HCT116 (cell line): ENCODE results near the gene LRRTM4.
"Not testable (repeated sequence)": the region's sequence is repeated elsewhere in the genome, so short reads cannot be mapped to it uniquely, and the experiment has no call there.

ENCODE experiments used
- CEBPB ChIP-seq: IDR thresholded peaks from 2 replicates; pipeline ENCODE4 v1.6.1; 2012; ENCODE audit warnings: low read depth
- EZH2 ChIP-seq: fragments of 200-600 bp; sonication (generic); IDR thresholded peaks from 2 replicates; pipeline ENCODE4 v1.6.1; 2017; ENCODE audit warnings: antibody characterized with exemption, mixed run types
- EZH2phosphoT487 ChIP-seq: fragments of 200-600 bp; IDR thresholded peaks from 2 replicates; pipeline ENCODE4 v1.6.1; 2018; ENCODE audit warnings: antibody characterized with exemption, borderline replicate concordance
- POLR2A ChIP-seq: IDR thresholded peaks from 2 replicates; pipeline ENCODE4 v1.7.0; 2011; ENCODE audit warnings: borderline replicate concordance; ENCODE audit not compliant: insufficient read depth, insufficient read length; ENCODE audit errors: extremely low read depth
- POLR2AphosphoS5 ChIP-seq: IDR thresholded peaks from 2 replicates; pipeline ENCODE4 v1.6.1; 2011; ENCODE audit warnings: mild to moderate bottlenecking, low read depth, low read length, moderate library complexity
- SIN3A ChIP-seq: IDR thresholded peaks from 2 replicates; pipeline ENCODE4 v1.6.1; 2012; ENCODE audit warnings: low read depth
- SP1 ChIP-seq: IDR thresholded peaks from 2 replicates; pipeline ENCODE4 v1.6.1; 2012; ENCODE audit warnings: low read depth
- YY1 ChIP-seq: IDR thresholded peaks from 2 replicates; pipeline ENCODE4 v1.6.1; 2011; ENCODE audit warnings: low read length, low read depth, moderate library complexity, mild to moderate bottlenecking; ENCODE audit not compliant: insufficient replicate concordance; ENCODE audit errors: extremely low read depth
- TF ChIP-seq, protein P1 (sequence below), 3 experiments: fragments of 200-600 bp in 1 of 3; sonication (generic) in 1 of 3; IDR thresholded peaks in 2 of 3; conservative IDR thresholded peaks in 1 of 3; 2 replicates each; pipeline ENCODE4 v1.5.1; 2012 to 2017; ENCODE audit warnings: low read depth in 2 of 3, low read length in 2 of 3, antibody characterized with exemption in 1 of 3, borderline replicate concordance in 1 of 3, control low read depth in 1 of 3, mild to moderate bottlenecking in 1 of 3, mixed read lengths in 1 of 3, mixed run types in 1 of 3, moderate library complexity in 1 of 3; ENCODE audit not compliant: insufficient read depth in 1 of 3
- TF ChIP-seq, protein P2 (sequence below): IDR thresholded peaks from 2 replicates; pipeline ENCODE4 v1.6.1; 2012; ENCODE audit warnings: low read depth
- TF ChIP-seq, protein P3 (sequence below): IDR thresholded peaks from 2 replicates; pipeline ENCODE4 v1.6.1; 2012

DNA sequence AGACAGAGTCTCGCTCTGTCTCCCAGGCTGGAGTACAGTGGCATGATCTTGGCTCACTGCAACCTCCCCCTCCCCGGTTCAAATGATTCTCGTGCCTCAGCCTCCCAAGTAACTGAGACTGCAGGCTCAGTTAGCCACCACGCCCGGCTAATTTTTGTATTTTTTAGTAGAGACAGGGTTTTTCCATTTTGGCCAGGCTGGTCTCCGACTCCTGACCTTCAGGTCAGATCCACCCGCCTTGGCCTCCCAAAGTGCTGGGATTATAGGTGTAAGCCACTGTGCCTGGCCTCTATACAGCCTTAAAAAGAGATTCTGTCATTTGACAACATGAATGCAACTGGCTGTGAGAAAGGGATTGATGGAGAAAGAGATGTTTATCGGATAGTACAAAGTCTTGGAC lies 426.7 kb downstream of the LRRTM4 start:
- not testable (repeated sequence) for TF ChIP-seq YY1, CEBPB, EZH2phosphoT487, POLR2A, SP1, POLR2AphosphoS5, SIN3A, EZH2
- TF ChIP-seq, protein P1, sequence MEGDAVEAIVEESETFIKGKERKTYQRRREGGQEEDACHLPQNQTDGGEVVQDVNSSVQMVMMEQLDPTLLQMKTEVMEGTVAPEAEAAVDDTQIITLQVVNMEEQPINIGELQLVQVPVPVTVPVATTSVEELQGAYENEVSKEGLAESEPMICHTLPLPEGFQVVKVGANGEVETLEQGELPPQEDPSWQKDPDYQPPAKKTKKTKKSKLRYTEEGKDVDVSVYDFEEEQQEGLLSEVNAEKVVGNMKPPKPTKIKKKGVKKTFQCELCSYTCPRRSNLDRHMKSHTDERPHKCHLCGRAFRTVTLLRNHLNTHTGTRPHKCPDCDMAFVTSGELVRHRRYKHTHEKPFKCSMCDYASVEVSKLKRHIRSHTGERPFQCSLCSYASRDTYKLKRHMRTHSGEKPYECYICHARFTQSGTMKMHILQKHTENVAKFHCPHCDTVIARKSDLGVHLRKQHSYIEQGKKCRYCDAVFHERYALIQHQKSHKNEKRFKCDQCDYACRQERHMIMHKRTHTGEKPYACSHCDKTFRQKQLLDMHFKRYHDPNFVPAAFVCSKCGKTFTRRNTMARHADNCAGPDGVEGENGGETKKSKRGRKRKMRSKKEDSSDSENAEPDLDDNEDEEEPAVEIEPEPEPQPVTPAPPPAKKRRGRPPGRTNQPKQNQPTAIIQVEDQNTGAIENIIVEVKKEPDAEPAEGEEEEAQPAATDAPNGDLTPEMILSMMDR (IDR thresholded peaks at IDR 0.05 in 2 of 3, conservative IDR thresholded peaks at IDR 0.05 in 1 of 3; ENCODE audit: borderline replicate concordance in 1 of 3, insufficient read depth in 1 of 3, low read depth in 2 of 3, low read length in 2 of 3) = not testable (repeated sequence)
- TF ChIP-seq, protein P2, sequence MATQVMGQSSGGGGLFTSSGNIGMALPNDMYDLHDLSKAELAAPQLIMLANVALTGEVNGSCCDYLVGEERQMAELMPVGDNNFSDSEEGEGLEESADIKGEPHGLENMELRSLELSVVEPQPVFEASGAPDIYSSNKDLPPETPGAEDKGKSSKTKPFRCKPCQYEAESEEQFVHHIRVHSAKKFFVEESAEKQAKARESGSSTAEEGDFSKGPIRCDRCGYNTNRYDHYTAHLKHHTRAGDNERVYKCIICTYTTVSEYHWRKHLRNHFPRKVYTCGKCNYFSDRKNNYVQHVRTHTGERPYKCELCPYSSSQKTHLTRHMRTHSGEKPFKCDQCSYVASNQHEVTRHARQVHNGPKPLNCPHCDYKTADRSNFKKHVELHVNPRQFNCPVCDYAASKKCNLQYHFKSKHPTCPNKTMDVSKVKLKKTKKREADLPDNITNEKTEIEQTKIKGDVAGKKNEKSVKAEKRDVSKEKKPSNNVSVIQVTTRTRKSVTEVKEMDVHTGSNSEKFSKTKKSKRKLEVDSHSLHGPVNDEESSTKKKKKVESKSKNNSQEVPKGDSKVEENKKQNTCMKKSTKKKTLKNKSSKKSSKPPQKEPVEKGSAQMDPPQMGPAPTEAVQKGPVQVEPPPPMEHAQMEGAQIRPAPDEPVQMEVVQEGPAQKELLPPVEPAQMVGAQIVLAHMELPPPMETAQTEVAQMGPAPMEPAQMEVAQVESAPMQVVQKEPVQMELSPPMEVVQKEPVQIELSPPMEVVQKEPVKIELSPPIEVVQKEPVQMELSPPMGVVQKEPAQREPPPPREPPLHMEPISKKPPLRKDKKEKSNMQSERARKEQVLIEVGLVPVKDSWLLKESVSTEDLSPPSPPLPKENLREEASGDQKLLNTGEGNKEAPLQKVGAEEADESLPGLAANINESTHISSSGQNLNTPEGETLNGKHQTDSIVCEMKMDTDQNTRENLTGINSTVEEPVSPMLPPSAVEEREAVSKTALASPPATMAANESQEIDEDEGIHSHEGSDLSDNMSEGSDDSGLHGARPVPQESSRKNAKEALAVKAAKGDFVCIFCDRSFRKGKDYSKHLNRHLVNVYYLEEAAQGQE = not testable (repeated sequence)
- TF ChIP-seq, protein P3, sequence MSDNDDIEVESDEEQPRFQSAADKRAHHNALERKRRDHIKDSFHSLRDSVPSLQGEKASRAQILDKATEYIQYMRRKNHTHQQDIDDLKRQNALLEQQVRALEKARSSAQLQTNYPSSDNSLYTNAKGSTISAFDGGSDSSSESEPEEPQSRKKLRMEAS = not testable (repeated sequence)
